Kidney (tissue), 14 donors: Measurements from ENCODE around the gene NECTIN1. TPM values are rescaled to one million over a fixed set of nuclear protein-coding genes. Genes with fewer than 3 reads are reported as not detected.

Source experiments
- DNase-seq, 5 donors: peaks; one replicate each; pipeline ENCODE4 v3.0.0-alpha.2; 2013 to 2020
- FAIRE-seq: peaks from 2 replicates; lab custom pipeline; 2012; peaks lifted over from hg19 to GRCh38; lab: Jason Lieb, UNC
- H3K27ac ChIP-seq, 2 donors: one replicate each; pipeline ENCODE4 v1.7.0; 2013; ENCODE audit warnings: low read depth in 2 of 2, low read length in 2 of 2, inconsistent platforms in 1 of 2
- H3K27me3 ChIP-seq: one replicate; pipeline ENCODE4 v1.7.1; 2013; ENCODE audit warnings: low read length, inconsistent platforms; ENCODE audit not compliant: control insufficient read depth, insufficient read depth
- H3K36me3 ChIP-seq, 3 donors: one replicate each; pipeline versions ENCODE4 v1.7.0 to v1.7.1; 2013; ENCODE audit warnings: low read length in 3 of 3, control low read depth in 1 of 3, inconsistent platforms in 1 of 3; ENCODE audit not compliant: insufficient read depth in 3 of 3, control insufficient read depth in 2 of 3
- H3K4me1 ChIP-seq, 3 donors: one replicate each; pipeline versions ENCODE4 v1.7.0 to v1.7.1; 2013; ENCODE audit warnings: low read length in 3 of 3, inconsistent platforms in 1 of 3, low read depth in 1 of 3; ENCODE audit not compliant: control insufficient read depth in 2 of 3, insufficient read depth in 2 of 3
- H3K4me3 ChIP-seq, 3 donors: one replicate each; pipeline versions ENCODE4 v1.7.0 to v1.8.1; 2013; ENCODE audit warnings: low read length in 3 of 3, control low read depth in 1 of 3, inconsistent platforms in 1 of 3
- H3K9ac ChIP-seq, 3 donors: one replicate each; pipeline versions ENCODE4 v1.7.0 to v1.7.1; 2013; ENCODE audit warnings: low read length in 3 of 3, control low read depth in 1 of 3, inconsistent platforms in 1 of 3
- H3K9me3 ChIP-seq, 3 donors: one replicate each; pipeline versions ENCODE4 v1.7.0 to v1.7.1; 2013; ENCODE audit warnings: low read length in 3 of 3, control low read depth in 1 of 3, inconsistent platforms in 1 of 3; ENCODE audit not compliant: control insufficient read depth in 2 of 3, insufficient read depth in 1 of 3
- CTCF ChIP-seq: IDR thresholded peaks from 3 replicates; pipeline ENCODE4 v1.5.1; 2012; ENCODE audit warnings: mild to moderate bottlenecking, moderate library complexity, borderline replicate concordance; ENCODE audit not compliant: insufficient read depth; ENCODE audit errors: extremely low read depth
- intact Hi-C: fragments of 100-400 bp; cut with DNase I; formaldehyde crosslinking; loops from one replicate; pipeline ENCODE4 v1.11.1; 2022
- polyA plus RNA-seq: library from polyadenylated mRNA; stranded (reverse); fragments of 350-450 nt; fragmentation: Illumina TruSeq; extraction: RNeasy Lipid Tissue Mini Kit (QIAGEN cat#74804); gene quantifications from one replicate; pipeline ENCODE4 v1.2.3, GENCODE V29; 2014; ENCODE audit warnings: low read depth, low replicate concordance; ENCODE audit not compliant: insufficient read depth
- total RNA-seq: library from RNA; stranded (reverse); fragmentation: NEBNext Ultra II Directional; extraction: Animal tissue kit (Norgen Biotek cat#: 25700); gene quantifications from one replicate; pipeline ENCODE4 v1.2.1, GENCODE V29; 2021
- donor health status: control.
- donor health status: control.
- donor health status: control.
- donor health status: control.
- donor health status: control.
- donor health status: DM: yes; HTN: yes; CAD: no.
- donor health status: Normal renal cell carcinoma (clear cell type).

NECTIN1 gene
- total and polyA plus RNA-seq, 2 donors from 2014 or later: 6.0 to 13.2 TPM

GRCh38 chr11:119594639-119595249, 134.3 kb downstream of the NECTIN1 start:
- Histone ChIP-seq H3K9me3 (no peaks in the 10 kb centered on the region), H3K27ac (no peak overlapping the region), H3K27me3 (no peaks in the 10 kb centered on the region), H3K9ac (no peak overlapping the region), H3K4me1 (no peaks in the 10 kb centered on the region), H3K36me3 (no peaks in the 10 kb centered on the region), H3K4me3 (no peak overlapping the region)
- intact Hi-C loops: no loop called here
- DNase-seq (peak in 1 of 5 donors; percentile 52), FAIRE-seq (no peak)
- no peak for TF ChIP-seq CTCF

- no peak overlapping the region for H3K27ac ChIP-seq
- no peaks in the 10 kb centered on the region for H3K27me3 ChIP-seq
- H3K9me3 ChIP-seq: no peaks in the 10 kb centered on the region
- no peaks in the 10 kb centered on the region for H3K36me3 ChIP-seq
- H3K9ac ChIP-seq: no peak overlapping the region
- intact Hi-C loops: no loop called here
- no peak for TF ChIP-seq CTCF
- H3K4me3 ChIP-seq: no peak overlapping the region
- FAIRE-seq: no peak
- no peaks in the 10 kb centered on the region for H3K4me1 ChIP-seq
- DNase-seq: no peak
Observed at GRCh38 chr11:119593346-119593745, 135.7 kb downstream of the NECTIN1 start.

GRCh38 chr11:119592642-119593041, 136.4 kb downstream of the NECTIN1 start:
- H3K4me1 ChIP-seq: no peaks in the 10 kb centered on the region
- no peaks in the 10 kb centered on the region for H3K9me3 ChIP-seq
- H3K27ac ChIP-seq: no peak overlapping the region
- no peak for FAIRE-seq
- no peaks in the 10 kb centered on the region for H3K27me3 ChIP-seq
- no peak for TF ChIP-seq CTCF
- intact Hi-C loops: no loop called here
- DNase-seq: no peak
- H3K9ac ChIP-seq: no peak overlapping the region
- no peaks in the 10 kb centered on the region for H3K36me3 ChIP-seq
- H3K4me3 ChIP-seq: no peak overlapping the region
